HepG2 (cell line): ENCODE measurements around the gene ATG16L1. TPM values are rescaled to one million over a fixed set of nuclear protein-coding genes. Genes with fewer than 3 reads are reported as not detected.

Experiments used
- ATRX ChIP-seq: sonication (generic); formaldehyde crosslinking; IDR thresholded peaks from 2 replicates; pipeline ENCODE4 v1.4.0; 2020; ENCODE audit warnings: missing genetic modification reagents, borderline replicate concordance
- BCLAF1 ChIP-seq: fragments of 450-650 bp; IDR thresholded peaks from 2 replicates; pipeline ENCODE4 v1.6.1; 2017; ENCODE audit warnings: mild to moderate bottlenecking
- ERF ChIP-seq: IDR thresholded peaks from 2 replicates; pipeline ENCODE4 v1.6.1; 2018; ENCODE audit warnings: missing biosample characterization, missing genetic modification reagents
- HMG20B ChIP-seq: conservative IDR thresholded peaks from 2 replicates; pipeline ENCODE4 v1.6.1; 2016; ENCODE audit warnings: missing genetic modification reagents, missing compliant biosample characterization
- HOXA5 ChIP-seq: sonication (generic); formaldehyde crosslinking; IDR thresholded peaks from 2 replicates; pipeline ENCODE4 v1.4.0; 2020; ENCODE audit warnings: missing genetic modification reagents
- MAF1 ChIP-seq: sonication (generic); formaldehyde crosslinking; IDR thresholded peaks from 2 replicates; pipeline ENCODE4 v1.5.0; 2020; ENCODE audit warnings: missing genetic modification reagents, borderline replicate concordance
- MNT ChIP-seq: fragments of 450-650 bp; IDR thresholded peaks from 2 replicates; pipeline ENCODE4 v1.6.1; 2016
- PRMT3 ChIP-seq: sonication (generic); formaldehyde crosslinking; IDR thresholded peaks from 2 replicates; pipeline ENCODE4 v1.8.1; 2022; ENCODE audit warnings: low read depth, mild to moderate bottlenecking, moderate library complexity, missing genetic modification reagents, borderline replicate concordance
- REPIN1 ChIP-seq: sonication (generic); formaldehyde crosslinking; IDR thresholded peaks from 2 replicates; pipeline ENCODE4 v1.8.0; 2022; ENCODE audit warnings: missing genetic modification reagents, low read depth, mild to moderate bottlenecking, borderline replicate concordance
- SNAI1 ChIP-seq: sonication (generic); formaldehyde crosslinking; IDR thresholded peaks from 2 replicates; pipeline ENCODE4 v1.5.0; 2020; ENCODE audit warnings: mild to moderate bottlenecking, missing genetic modification reagents, borderline replicate concordance
- TEAD3 ChIP-seq: optimal IDR thresholded peaks from 2 replicates; pipeline ENCODE3; 2016; ENCODE audit warnings: borderline replicate concordance
- ZBTB49 ChIP-seq: sonication (generic); formaldehyde crosslinking; IDR thresholded peaks from 2 replicates; pipeline ENCODE4 v1.4.0; 2020; ENCODE audit warnings: missing genetic modification reagents, borderline replicate concordance
- ZEB1 ChIP-seq: IDR thresholded peaks from 2 replicates; pipeline ENCODE4 v1.6.1; 2012; ENCODE audit warnings: mild to moderate bottlenecking, low read depth, inconsistent platforms; ENCODE audit not compliant: insufficient replicate concordance
- ZNF205 ChIP-seq: IDR thresholded peaks from 2 replicates; pipeline ENCODE4 v1.6.1; 2018; ENCODE audit warnings: missing biosample characterization, missing genetic modification reagents
- ZNF207 ChIP-seq: fragments of 450-650 bp; IDR thresholded peaks from 2 replicates; pipeline ENCODE4 v1.6.1; 2016; ENCODE audit warnings: antibody characterized with exemption, borderline replicate concordance
- ZNF263 ChIP-seq: sonication (generic); formaldehyde crosslinking; IDR thresholded peaks from 2 replicates; pipeline ENCODE4 v1.4.0; 2020; ENCODE audit warnings: missing genetic modification reagents
- ZNF30 ChIP-seq: sonication (generic); formaldehyde crosslinking; IDR thresholded peaks from 2 replicates; pipeline ENCODE4 v1.5.0; 2020; ENCODE audit warnings: mild to moderate bottlenecking, missing genetic modification reagents
- ZNF33A ChIP-seq: sonication (generic); formaldehyde crosslinking; IDR thresholded peaks from 2 replicates; pipeline ENCODE4 v1.5.1; 2020; ENCODE audit warnings: missing genetic modification reagents, mild to moderate bottlenecking, moderate library complexity, borderline replicate concordance
- ZNF414 ChIP-seq: sonication (generic); formaldehyde crosslinking; IDR thresholded peaks from 2 replicates; pipeline ENCODE4 v1.5.0; 2020; ENCODE audit warnings: missing genetic modification reagents
- ZNF563 ChIP-seq: sonication (generic); formaldehyde crosslinking; IDR thresholded peaks from 2 replicates; pipeline ENCODE4 v1.8.0; 2022; ENCODE audit warnings: mild to moderate bottlenecking, moderate library complexity, missing genetic modification reagents
- ZNF782 ChIP-seq: sonication (generic); formaldehyde crosslinking; IDR thresholded peaks from 2 replicates; pipeline ENCODE4 v1.4.0; 2020; ENCODE audit warnings: missing genetic modification reagents, mild to moderate bottlenecking, borderline replicate concordance
- ZSCAN31 ChIP-seq: sonication (generic); formaldehyde crosslinking; IDR thresholded peaks from 2 replicates; pipeline ENCODE4 v1.5.0; 2020; ENCODE audit warnings: low read depth, mild to moderate bottlenecking, missing genetic modification reagents
- polyA plus RNA-seq, 8 experiments: library from polyadenylated mRNA; depleted of rRNA in 3 of 8; stranded (reverse) in 7 of 8; unstranded in 1 of 8; fragments of >200 nt; fragmentation: Illumina TruSeq in 4 of 8; extraction: Trizol in 4 of 8; gene quantifications; 2 replicates each; pipeline versions ENCODE4 v1.2.1 to v1.2.3, GENCODE V29; 2011 to 2016; ENCODE audit warnings: low read depth in 4 of 8, missing spikeins in 1 of 8, mixed read lengths in 1 of 8; ENCODE audit not compliant: insufficient read depth in 1 of 8
- total RNA-seq, 5 experiments: library from RNA; depleted of rRNA; stranded (reverse); fragments of >200 nt; fragmentation: Illumina TruSeq; extraction: Trizol; gene quantifications; 2 replicates each; pipeline ENCODE4 v1.2.3, GENCODE V29; 2016; ENCODE audit warnings: low read depth in 1 of 5

The ATG16L1 gene
- total and polyA plus RNA-seq, 2 of the 13 experiments (the other 11 are each of a cell fraction or from before 2014, with no cell fraction given): 26.0 to 51.7 TPM

- no peak for TF ChIP-seq BCLAF1
- TF ChIP-seq SNAI1 (CRISPR knock-in tag): peak; percentile 31
- TF ChIP-seq MNT: peak; percentile 77
- peak; percentile 87; the same call in 1 of the 2 replicates for TF ChIP-seq ZNF782 (CRISPR knock-in tag)
- TF ChIP-seq ZNF205 (CRISPR knock-in tag): peak; percentile 90; the same call in 1 of the 2 replicates
- peak; percentile 96 for TF ChIP-seq ERF
- peak; percentile 20; the same call in 1 of the 2 replicates for TF ChIP-seq ZBTB49 (CRISPR knock-in tag)
- no peak for TF ChIP-seq PRMT3 (CRISPR knock-in tag)
- no peak; the same call in 1 of the 2 replicates for TF ChIP-seq ATRX (CRISPR knock-in tag)
- TF ChIP-seq ZNF33A (CRISPR knock-in tag): peak; percentile 86; the same call in 1 of the 2 replicates
- TF ChIP-seq TEAD3: peak; percentile 86
- TF ChIP-seq REPIN1 (CRISPR knock-in tag): peak; percentile 95
- 0 out of 2 replicates have a peak, but pooled peaks have one; percentile 24 for TF ChIP-seq ZNF30 (CRISPR knock-in tag)
- peak; percentile 98 for TF ChIP-seq HOXA5 (CRISPR knock-in tag)
- no peak for TF ChIP-seq ZNF207
- TF ChIP-seq ZNF414 (CRISPR knock-in tag): peak; percentile 95
- TF ChIP-seq ZEB1: no peak
- TF ChIP-seq MAF1: no peak; the same call in 1 of the 2 replicates
- TF ChIP-seq HMG20B (CRISPR knock-in tag): no peak
- TF ChIP-seq ZSCAN31 (CRISPR knock-in tag): peak; percentile 97
- TF ChIP-seq ZNF563 (CRISPR knock-in tag): peak; percentile 73
- TF ChIP-seq ZNF263 (CRISPR knock-in tag): peak; percentile 41; the same call in 1 of the 2 replicates
Observed at GRCh38 chr2:233251306-233252116, at the start of gene ATG16L1 (continued).
